WTC11 (cell line): ENCODE measurements around the gene KLC3. TPM values are rescaled to one million over a fixed set of nuclear protein-coding genes. Genes with fewer than 3 reads are reported as not detected.
A peak's percentile ranks its signal among the peaks of the same experiment; 100 is the strongest.

Experiments used
- ATAC-seq: fragments of 200-7000 bp; cut with Tn5 transposase; 2 replicates; pipeline ENCODE4 v1.10.0; 2021; ENCODE audit warnings: mild to moderate bottlenecking, moderate library complexity
- CTCF ChIA-PET: fragments of 300-600 bp; sonication (Branson Sonifier 250); formaldehyde crosslinking; loops from one replicate; lab custom pipeline; 2021; ENCODE audit warnings: antibody characterized with exemption; lab: Charles Lee
- POLR2A ChIA-PET: fragments of 350-600 bp; sonication (Branson Sonifier 250); formaldehyde crosslinking; loops from one replicate; lab custom pipeline; 2021; ENCODE audit warnings: antibody characterized with exemption; lab: Charles Lee
- DNase-seq: peaks from one replicate; pipeline ENCODE4 v3.0.0; 2021; ENCODE audit warnings: low spot score
- H3K27ac Mint-ChIP-seq: 2 replicates; pipeline ENCODE4 v1.8.0; 2021; ENCODE audit warnings: mixed read lengths
- H3K27me3 Mint-ChIP-seq: 2 replicates; pipeline ENCODE4 v1.8.0; 2021; ENCODE audit warnings: low read depth, mild to moderate bottlenecking, moderate library complexity, mixed read lengths
- H3K36me3 Mint-ChIP-seq: 2 replicates; pipeline ENCODE4 v1.8.0; 2021; ENCODE audit warnings: mixed read lengths
- H3K4me1 Mint-ChIP-seq: 2 replicates; pipeline ENCODE4 v1.8.0; 2022; ENCODE audit warnings: mixed read lengths
- H3K4me3 Mint-ChIP-seq: 2 replicates; pipeline ENCODE4 v1.8.0; 2021; ENCODE audit warnings: mild to moderate bottlenecking, moderate library complexity, mixed read lengths
- H3K9me3 Mint-ChIP-seq: 2 replicates; pipeline ENCODE4 v1.8.0; 2021; ENCODE audit warnings: mixed read lengths
- JUN ChIP-seq: sonication (generic); formaldehyde crosslinking; IDR thresholded peaks from 2 replicates; pipeline ENCODE4 v1.8.0; 2023; ENCODE audit warnings: mild to moderate bottlenecking, missing genetic modification reagents
- MYBL2 ChIP-seq: sonication (generic); formaldehyde crosslinking; IDR thresholded peaks from 2 replicates; pipeline ENCODE4 v1.8.1; 2023; ENCODE audit warnings: mild to moderate bottlenecking, moderate library complexity, missing genetic modification reagents
- NFE2L1 ChIP-seq: sonication (generic); formaldehyde crosslinking; IDR thresholded peaks from 2 replicates; pipeline ENCODE4 v1.8.1; 2023; ENCODE audit warnings: missing genetic modification reagents
- SMAD3 ChIP-seq: sonication (generic); formaldehyde crosslinking; IDR thresholded peaks from 2 replicates; pipeline ENCODE4 v1.8.0; 2022; ENCODE audit warnings: missing genetic modification reagents, mild to moderate bottlenecking, borderline replicate concordance
- SP1 ChIP-seq: sonication (generic); formaldehyde crosslinking; conservative IDR thresholded peaks from 2 replicates; pipeline ENCODE4 v1.8.1; 2022; ENCODE audit warnings: missing genetic modification reagents
- ZBTB21 ChIP-seq: sonication (generic); formaldehyde crosslinking; IDR thresholded peaks from 2 replicates; pipeline ENCODE4 v1.8.1; 2023; ENCODE audit warnings: mild to moderate bottlenecking, missing genetic modification reagents, borderline replicate concordance
- ZNF121 ChIP-seq: sonication (generic); formaldehyde crosslinking; IDR thresholded peaks from 2 replicates; pipeline ENCODE4 v1.8.0; 2023; ENCODE audit warnings: missing genetic modification reagents
- ZNF138 ChIP-seq: sonication (generic); formaldehyde crosslinking; conservative IDR thresholded peaks from 2 replicates; pipeline ENCODE4 v1.8.1; 2022; ENCODE audit warnings: mild to moderate bottlenecking, moderate library complexity, missing genetic modification reagents
- ZNF671 ChIP-seq: fragments of 250-450 bp; sonication (Bioruptor Pico); IDR thresholded peaks from 2 replicates; pipeline ENCODE4 v1.8.0; 2021; ENCODE audit warnings: mild to moderate bottlenecking
- total RNA-seq: library from RNA; stranded (reverse); gene quantifications from 3 replicates; pipeline ENCODE4 v1.2.3, GENCODE V29; 2021
- TF ChIP-seq, protein P1 (sequence below): sonication (generic); formaldehyde crosslinking; IDR thresholded peaks from 2 replicates; pipeline ENCODE4 v1.8.1; 2023; ENCODE audit warnings: mild to moderate bottlenecking, missing genetic modification reagents
- TF ChIP-seq, protein P2 (sequence below): fragments of 250-450 bp; sonication (Bioruptor Pico); IDR thresholded peaks from 2 replicates; pipeline ENCODE4 v1.8.0; 2021; ENCODE audit warnings: mild to moderate bottlenecking

The KLC3 gene
- total RNA-seq, 1 experiment from 2014 or later, result 5.2 TPM

DNA sequence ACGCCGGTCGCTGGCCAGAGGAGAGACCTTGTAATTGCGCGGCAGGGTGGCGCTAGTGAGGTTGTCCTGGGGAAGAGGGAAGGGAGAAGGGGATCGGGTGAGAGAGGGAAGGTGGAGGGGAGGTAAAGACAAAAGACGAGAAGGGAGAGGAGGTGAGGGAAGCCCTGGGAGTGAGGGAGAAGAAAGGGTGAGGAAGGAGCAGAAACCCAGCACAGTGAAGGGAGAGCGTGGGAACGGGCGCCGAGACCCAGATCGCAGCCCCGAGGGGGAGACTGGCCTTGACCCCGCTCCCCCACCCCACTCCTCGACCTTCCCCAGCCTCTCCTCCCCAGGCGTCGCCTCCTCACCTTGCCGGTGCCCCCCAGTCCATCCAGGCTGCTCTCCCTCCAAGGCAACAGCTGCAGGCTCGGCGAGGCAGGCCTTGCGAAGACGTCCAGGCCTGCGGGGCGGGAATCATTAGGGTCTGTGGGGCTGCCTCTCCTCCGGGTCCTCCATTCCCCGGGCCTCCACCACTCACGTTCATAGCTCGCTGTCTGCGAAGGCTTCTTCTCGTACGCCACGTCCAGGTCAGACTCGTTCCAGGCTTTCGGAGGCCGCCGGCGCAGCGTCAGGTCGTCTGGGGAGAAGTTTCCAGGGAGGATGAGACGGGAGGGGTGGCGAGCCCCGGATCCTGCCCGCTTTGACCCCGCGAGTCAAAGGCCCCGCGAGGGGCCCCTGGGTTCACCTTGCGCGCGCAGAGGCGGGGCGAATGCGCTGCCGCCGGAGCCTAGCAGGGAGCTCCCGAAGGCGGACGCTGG is 55.5 kb downstream of the KLC3 start:
- Mint-ChIP-seq H3K27me3 (peaks cover 39% of the 10 kb centered on the region), H3K4me1 (peaks cover 17% of the 10 kb centered on the region), H3K9me3 (no peaks in the 10 kb centered on the region), H3K4me3 (peak overlapping the region; percentile 78), H3K36me3 (peaks cover 3% of the 10 kb centered on the region; the same call in 1 of the 2 replicates), H3K27ac (no peak overlapping the region)
- ChIA-PET CTCF (interaction anchor here (0.6 to 3.6 kb wide), 27 partner anchors 8 to 286 kb away, joined by 3 to 30 read pairs (median 4); partner anchors contain the start of genes BLOC1S3, ERCC2, PPP1R13L and TRAPPC6A), POLR2A (interaction anchor here (0.5 to 1.4 kb wide), 5 partner anchors 10 to 162 kb away, joined by 3 to 4 read pairs (median 3); no protein-coding TSS in a partner anchor)
- DNase-seq, result peak; percentile 91
- peak; percentile 69 for ATAC-seq
- no peak for TF ChIP-seq MYBL2 (CRISPR knock-in tag)
- 0 out of 2 replicates have a peak, but pooled peaks have one; percentile 9 for TF ChIP-seq ZNF138 (CRISPR knock-in tag)
- TF ChIP-seq ZBTB21 (CRISPR knock-in tag), result no peak
- 0 out of 2 replicates have a peak, but pooled peaks have one; percentile 49 for TF ChIP-seq ZNF121 (CRISPR knock-in tag)
- peak; percentile 19; the same call in 1 of the 2 replicates for TF ChIP-seq SMAD3 (CRISPR knock-in tag)
- TF ChIP-seq ZNF671, result no peak
- TF ChIP-seq JUN (CRISPR knock-in tag), result no peak
- TF ChIP-seq NFE2L1, result peak; percentile 45; the same call in 1 of the 2 replicates
- peak; percentile 35; the same call in 1 of the 2 replicates for TF ChIP-seq SP1 (CRISPR knock-in tag)

DNA sequence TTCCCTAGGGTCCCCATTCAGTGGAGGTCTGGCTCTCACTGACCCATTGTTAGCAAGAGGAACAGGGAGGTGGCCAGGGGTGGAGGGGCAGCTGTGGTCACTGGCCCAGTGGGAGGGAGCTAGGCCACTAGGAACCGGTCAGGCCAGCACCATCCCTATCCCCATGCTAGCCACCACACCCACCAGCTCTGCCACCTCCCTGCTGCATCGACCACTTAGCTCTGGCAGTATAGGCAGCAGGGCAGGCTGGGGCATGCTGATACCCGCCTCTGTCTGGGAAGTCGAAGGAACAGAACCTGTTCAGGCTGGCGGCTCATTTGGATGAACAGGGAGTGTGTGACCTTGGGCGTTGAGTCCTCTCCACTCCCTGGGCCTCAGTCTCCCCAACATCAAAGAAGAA is 59.6 kb downstream of the KLC3 start:
- Mint-ChIP-seq H3K9me3 (no peaks in the 10 kb centered on the region), H3K36me3 (no peaks in the 10 kb centered on the region; the same call in 1 of the 2 replicates), H3K27ac (no peak overlapping the region), H3K4me1 (peaks cover 32% of the 10 kb centered on the region), H3K27me3 (peaks cover 42% of the 10 kb centered on the region), H3K4me3 (no peak overlapping the region)
- POLR2A ChIA-PET, result no interaction called here
- CTCF ChIA-PET, result interaction anchor here (1.4 to 5.9 kb wide), 5 partner anchors 9 to 86 kb away, joined by 3 to 67 read pairs (median 35); no protein-coding TSS in a partner anchor
- ATAC-seq (no peak), DNase-seq (no peak)
- TF ChIP-seq, protein P1, sequence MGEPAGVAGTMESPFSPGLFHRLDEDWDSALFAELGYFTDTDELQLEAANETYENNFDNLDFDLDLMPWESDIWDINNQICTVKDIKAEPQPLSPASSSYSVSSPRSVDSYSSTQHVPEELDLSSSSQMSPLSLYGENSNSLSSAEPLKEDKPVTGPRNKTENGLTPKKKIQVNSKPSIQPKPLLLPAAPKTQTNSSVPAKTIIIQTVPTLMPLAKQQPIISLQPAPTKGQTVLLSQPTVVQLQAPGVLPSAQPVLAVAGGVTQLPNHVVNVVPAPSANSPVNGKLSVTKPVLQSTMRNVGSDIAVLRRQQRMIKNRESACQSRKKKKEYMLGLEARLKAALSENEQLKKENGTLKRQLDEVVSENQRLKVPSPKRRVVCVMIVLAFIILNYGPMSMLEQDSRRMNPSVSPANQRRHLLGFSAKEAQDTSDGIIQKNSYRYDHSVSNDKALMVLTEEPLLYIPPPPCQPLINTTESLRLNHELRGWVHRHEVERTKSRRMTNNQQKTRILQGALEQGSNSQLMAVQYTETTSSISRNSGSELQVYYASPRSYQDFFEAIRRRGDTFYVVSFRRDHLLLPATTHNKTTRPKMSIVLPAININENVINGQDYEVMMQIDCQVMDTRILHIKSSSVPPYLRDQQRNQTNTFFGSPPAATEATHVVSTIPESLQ (CRISPR knock-in tag), result no peak
- TF ChIP-seq, protein P2, sequence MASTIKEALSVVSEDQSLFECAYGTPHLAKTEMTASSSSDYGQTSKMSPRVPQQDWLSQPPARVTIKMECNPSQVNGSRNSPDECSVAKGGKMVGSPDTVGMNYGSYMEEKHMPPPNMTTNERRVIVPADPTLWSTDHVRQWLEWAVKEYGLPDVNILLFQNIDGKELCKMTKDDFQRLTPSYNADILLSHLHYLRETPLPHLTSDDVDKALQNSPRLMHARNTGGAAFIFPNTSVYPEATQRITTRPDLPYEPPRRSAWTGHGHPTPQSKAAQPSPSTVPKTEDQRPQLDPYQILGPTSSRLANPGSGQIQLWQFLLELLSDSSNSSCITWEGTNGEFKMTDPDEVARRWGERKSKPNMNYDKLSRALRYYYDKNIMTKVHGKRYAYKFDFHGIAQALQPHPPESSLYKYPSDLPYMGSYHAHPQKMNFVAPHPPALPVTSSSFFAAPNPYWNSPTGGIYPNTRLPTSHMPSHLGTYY (CRISPR knock-in tag), result no peak

Other genes starting within 250 kb of the KLC3 start
- 34.5 to 35.9 TPM (median 35.4 TPM) in 3 replicates for gene PPP1R37, start 247.6 kb upstream of the KLC3 start, total RNA-seq
- gene NKPD1, start 179.8 kb upstream of the KLC3 start, total RNA-seq, result 0.57 to 1.1 TPM (median 0.76 TPM) in 3 replicates
- gene TRAPPC6A, start 162.5 kb upstream of the KLC3 start, total RNA-seq, result 59.7 to 75.8 TPM (median 67.1 TPM) in 3 replicates
- gene BLOC1S3, start 162.0 kb upstream of the KLC3 start, total RNA-seq, result 9.0 to 10.8 TPM (median 10.0 TPM) in 3 replicates
- gene EXOC3L2, start 95.3 kb upstream of the KLC3 start, total RNA-seq, result 2.7 to 3.5 TPM (median 3.1 TPM) in 3 replicates
- 58.5 to 60.8 TPM (median 58.6 TPM) in 3 replicates for gene MARK4, start 89.5 kb upstream of the KLC3 start, total RNA-seq
- gene CKM, start 17.9 kb upstream of the KLC3 start, total RNA-seq, result not detected in 3 replicates
- gene ERCC2, start 29.8 kb downstream of the KLC3 start, total RNA-seq, result 102 to 113 TPM (median 109 TPM) in 3 replicates
- gene PPP1R13L, start 64.3 kb downstream of the KLC3 start, total RNA-seq, result 27.5 to 38.1 TPM (median 35.2 TPM) in 3 replicates
- gene POLR1G, start 65.9 kb downstream of the KLC3 start, total RNA-seq, result 33.5 to 38.1 TPM (median 34.8 TPM) in 3 replicates
- 43.7 to 60.6 TPM (median 60.1 TPM) in 3 replicates for gene ERCC1, start 83.2 kb downstream of the KLC3 start, total RNA-seq
- gene FOSB, start 127.2 kb downstream of the KLC3 start, total RNA-seq, result 2.3 to 7.2 TPM (median 5.4 TPM) in 3 replicates
- 25.1 to 27.8 TPM (median 27.4 TPM) in 3 replicates for gene RTN2, start 156.3 kb downstream of the KLC3 start, total RNA-seq
- 10.3 to 15.1 TPM (median 14.2 TPM) in 3 replicates for gene PPM1N, start 157.7 kb downstream of the KLC3 start, total RNA-seq
- 143 to 146 TPM (median 144 TPM) in 3 replicates for gene VASP, start 166.7 kb downstream of the KLC3 start, total RNA-seq
- 10.1 to 16.1 TPM (median 14.9 TPM) in 3 replicates for gene OPA3, start 244.1 kb downstream of the KLC3 start, total RNA-seq